HCT116 (cell line): ENCODE measurements around the gene TRHDE. TPM values are rescaled to one million over a fixed set of nuclear protein-coding genes. Genes with fewer than 3 reads are reported as not detected.

Source experiments
- ATAC-seq: fragments of 200-7000 bp; cut with Tn5 transposase; 2 replicates; pipeline ENCODE4 v1.9.1; 2020; ENCODE audit warnings: mild to moderate bottlenecking, moderate library complexity
- BruUV-seq: library from RNA; stranded (reverse); fragments of 400-500 nt; replicated peaks from 2 replicates; lab custom pipeline; 2021; lab: Mats Ljungman, UMichigan
- CTCF ChIA-PET: fragments of 300-600 bp; sonication (Branson Sonifier 250); formaldehyde crosslinking; loops from one replicate; lab custom pipeline; 2021; ENCODE audit warnings: antibody characterized with exemption; lab: Charles Lee
- POLR2A ChIA-PET: fragments of 300-600, 350-600 bp; sonication (Branson Sonifier 250); formaldehyde crosslinking; loops from one replicate; lab custom pipeline; 2021; ENCODE audit warnings: antibody characterized with exemption; lab: Charles Lee
- RAD21 ChIA-PET, 2 experiments: fragments of 300-600 bp; sonication (Branson Sonifier 250); formaldehyde crosslinking; loops; one replicate each; lab custom pipeline; 2023; ENCODE audit warnings: low total read pairs in 2 of 2; ENCODE audit not compliant: uncharacterized antibody in 2 of 2, unreplicated experiment in 2 of 2, low non-redundant PET in 1 of 2; lab: Charles Lee
- DNase-seq: peaks from one replicate; pipeline ENCODE4 v3.0.0-alpha.2; 2010; ENCODE audit warnings: low read depth, low spot score
- H2AFZ ChIP-seq: fragments of 200-600 bp; shearing (Covaris generic), sonication (generic); 2 replicates; pipeline ENCODE4 v1.6.1; 2017; ENCODE audit warnings: low read depth, mixed run types, mixed read lengths, antibody characterized with exemption, low read length; ENCODE audit not compliant: poor library complexity, severe bottlenecking
- H3K27ac ChIP-seq: 2 replicates; pipeline ENCODE4 v1.5.1; 2012; ENCODE audit warnings: low read depth, low read length
- H3K27me3 ChIP-seq: fragments of 200-600 bp; sonication (generic); 2 replicates; pipeline ENCODE4 v1.6.1; 2016; ENCODE audit warnings: mixed run types, low read length, mixed read lengths; ENCODE audit not compliant: insufficient read depth
- H3K36me3 ChIP-seq, 2 experiments: fragments of 200-500 bp in 1 of 2; fragments of 200-600 bp in 1 of 2; sonication (Bioruptor generic) in 1 of 2; sonication (generic) in 1 of 2; 2 replicates each; pipeline versions ENCODE4 v1.5.1 to v1.6.1; 2014 to 2016; ENCODE audit warnings: low read length in 2 of 2, inconsistent platforms in 1 of 2, mixed read lengths in 1 of 2, mixed run types in 1 of 2; ENCODE audit not compliant: insufficient read depth in 2 of 2, control insufficient read depth in 1 of 2
- H3K4me1 ChIP-seq, 2 experiments: fragments of 200-600 bp in 1 of 2; sonication (generic) in 1 of 2; 2 replicates each; pipeline versions ENCODE4 v1.5.1 to v1.6.1; 2012 to 2017; ENCODE audit warnings: low read length in 2 of 2, inconsistent platforms in 1 of 2, mild to moderate bottlenecking in 1 of 2, mixed read lengths in 1 of 2, mixed run types in 1 of 2, moderate library complexity in 1 of 2; ENCODE audit not compliant: insufficient read depth in 2 of 2, control insufficient read depth in 1 of 2
- H3K4me2 ChIP-seq: fragments of 200-600 bp; sonication (generic); 2 replicates; pipeline ENCODE4 v1.6.1; 2017; ENCODE audit warnings: mixed run types, low read length, mixed read lengths
- H3K4me3 ChIP-seq, 2 experiments: fragments of 200-600 bp in 1 of 2; sonication (generic) in 1 of 2; replicated peaks in 1 of 2; 2 replicates each; pipeline ENCODE4 v1.5.1; 2011 to 2016; ENCODE audit warnings: low read length in 2 of 2, control low read depth in 1 of 2, low read depth in 1 of 2, mild to moderate bottlenecking in 1 of 2, mixed read lengths in 1 of 2, mixed run types in 1 of 2
- H3K79me2 ChIP-seq: fragments of 200-600 bp; sonication (generic); 2 replicates; pipeline ENCODE4 v1.6.1; 2017; ENCODE audit warnings: mild to moderate bottlenecking, mixed run types, low read length, moderate library complexity, mixed read lengths; ENCODE audit not compliant: insufficient read depth
- H3K9ac ChIP-seq: fragments of 200-600 bp; sonication (generic); 2 replicates; pipeline ENCODE4 v1.6.1; 2016; ENCODE audit warnings: low read length, mixed read lengths
- H3K9me2 ChIP-seq: fragments of 200-600 bp; sonication (generic), shearing (Covaris generic); 2 replicates; pipeline ENCODE4 v1.6.1; 2017; ENCODE audit warnings: mixed run types, mild to moderate bottlenecking, moderate library complexity; ENCODE audit not compliant: insufficient read depth
- H3K9me3 ChIP-seq, 2 experiments: fragments of 200-500 bp in 1 of 2; fragments of 200-600 bp in 1 of 2; sonication (Bioruptor generic) in 1 of 2; sonication (generic) in 1 of 2; 2 replicates each; pipeline ENCODE4 v1.6.1; 2014 to 2017; ENCODE audit warnings: low read length in 2 of 2, mixed read lengths in 2 of 2, inconsistent platforms in 1 of 2, low read depth in 1 of 2, mild to moderate bottlenecking in 1 of 2, mixed run types in 1 of 2, moderate library complexity in 1 of 2; ENCODE audit not compliant: control insufficient read depth in 1 of 2, insufficient read depth in 1 of 2
- H4K20me1 ChIP-seq: fragments of 200-600 bp; sonication (generic), shearing (Covaris generic); 2 replicates; pipeline ENCODE4 v1.6.1; 2017; ENCODE audit warnings: mixed run types, mild to moderate bottlenecking, moderate library complexity; ENCODE audit not compliant: insufficient read depth
- CBX3 ChIP-seq: IDR thresholded peaks from 2 replicates; pipeline ENCODE4 v1.6.1; 2012; ENCODE audit warnings: low read depth
- EGR1 ChIP-seq: IDR thresholded peaks from 2 replicates; pipeline ENCODE4 v1.6.1; 2012; ENCODE audit warnings: low read depth
- EZH2 ChIP-seq: fragments of 200-600 bp; sonication (generic); IDR thresholded peaks from 2 replicates; pipeline ENCODE4 v1.6.1; 2017; ENCODE audit warnings: antibody characterized with exemption, mixed run types
- EZH2phosphoT487 ChIP-seq: fragments of 200-600 bp; IDR thresholded peaks from 2 replicates; pipeline ENCODE4 v1.6.1; 2018; ENCODE audit warnings: antibody characterized with exemption, borderline replicate concordance
- JUND ChIP-seq: IDR thresholded peaks from 2 replicates; pipeline ENCODE4 v1.6.1; 2012
- MAX ChIP-seq: IDR thresholded peaks from 2 replicates; pipeline ENCODE4 v1.6.1; 2012
- POLR2A ChIP-seq: IDR thresholded peaks from 2 replicates; pipeline ENCODE4 v1.7.0; 2011; ENCODE audit warnings: borderline replicate concordance; ENCODE audit not compliant: insufficient read depth, insufficient read length; ENCODE audit errors: extremely low read depth
- POLR2AphosphoS5 ChIP-seq: IDR thresholded peaks from 2 replicates; pipeline ENCODE4 v1.6.1; 2011; ENCODE audit warnings: mild to moderate bottlenecking, low read depth, low read length, moderate library complexity
- RAD21 ChIP-seq: IDR thresholded peaks from 2 replicates; pipeline ENCODE4 v1.6.1; 2012; ENCODE audit warnings: low read depth, mild to moderate bottlenecking
- SIN3A ChIP-seq: IDR thresholded peaks from 2 replicates; pipeline ENCODE4 v1.6.1; 2012; ENCODE audit warnings: low read depth
- SP1 ChIP-seq: IDR thresholded peaks from 2 replicates; pipeline ENCODE4 v1.6.1; 2012; ENCODE audit warnings: low read depth
- SRF ChIP-seq: IDR thresholded peaks from 2 replicates; pipeline ENCODE4 v1.6.1; 2012; ENCODE audit warnings: low read depth
- TCF7L2 ChIP-seq: IDR thresholded peaks from 2 replicates; pipeline ENCODE4 v1.7.0; 2011; ENCODE audit warnings: borderline replicate concordance, inconsistent platforms; ENCODE audit not compliant: insufficient read depth, insufficient read length; ENCODE audit errors: extremely low read depth
- YY1 ChIP-seq: IDR thresholded peaks from 2 replicates; pipeline ENCODE4 v1.6.1; 2011; ENCODE audit warnings: low read length, low read depth, moderate library complexity, mild to moderate bottlenecking; ENCODE audit not compliant: insufficient replicate concordance; ENCODE audit errors: extremely low read depth
- ZFX ChIP-seq: fragments of 450-650 bp; IDR thresholded peaks from 2 replicates; pipeline ENCODE4 v1.6.1; 2017
- ZNF274 ChIP-seq: fragments of 200-500 bp; sonication (Bioruptor generic); IDR thresholded peaks from 2 replicates; pipeline ENCODE4 v1.6.1; 2014; ENCODE audit warnings: mild to moderate bottlenecking, low read depth, low read length, inconsistent platforms
- intact Hi-C: fragments of 100-400 bp; cut with micrococcal nuclease; formaldehyde crosslinking; loops from 2 replicates; pipeline ENCODE4 v1.10.0; 2022
- total RNA-seq: library from RNA; stranded (reverse); gene quantifications from one replicate; pipeline ENCODE4 v1.2.1, GENCODE V29; 2021; ENCODE audit not compliant: unreplicated experiment
- TF ChIP-seq, protein P1 (sequence below): IDR thresholded peaks from 2 replicates; pipeline ENCODE4 v1.6.1; 2011; ENCODE audit warnings: mild to moderate bottlenecking, low read length, moderate library complexity; ENCODE audit not compliant: insufficient replicate concordance; ENCODE audit errors: extremely low read depth
- TF ChIP-seq, protein P2 (sequence below): IDR thresholded peaks from 2 replicates; pipeline ENCODE4 v1.6.1; 2012

The TRHDE gene
- total RNA-seq, 1 experiment from 2014 or later: 2.9 TPM

GRCh38 chr12:72493407-72493806 lies 221.2 kb downstream of the TRHDE start:
- Histone ChIP-seq H3K9ac (no peak overlapping the region), H3K9me2 (no peaks in the 10 kb centered on the region), H3K9me3 (no peaks in the 10 kb centered on the region), H3K27ac (no peak overlapping the region), H4K20me1 (no peaks in the 10 kb centered on the region), H3K4me2 (no peak overlapping the region), H3K36me3 (no peaks in the 10 kb centered on the region), H3K4me1 (no peaks in the 10 kb centered on the region), H3K27me3 (no peaks in the 10 kb centered on the region), H3K4me3 (no peak overlapping the region), H3K79me2 (no peaks in the 10 kb centered on the region), H2AFZ (no peak overlapping the region)
- RAD21 ChIA-PET: no interaction called here
- no TSS peak for BruUV-seq
- CTCF ChIA-PET: no interaction called here
- ATAC-seq: no peak
- POLR2A ChIA-PET: no interaction called here
- intact Hi-C loops: no loop called here
- DNase-seq: no peak
- TF ChIP-seq RAD21 (no peak), POLR2AphosphoS5 (no peak), POLR2A (no peak), EGR1 (no peak), EZH2phosphoT487 (no peak), JUND (no peak), SIN3A (no peak), CBX3 (no peak), ZNF274 (no peak)
- TF ChIP-seq, all 23 proteins: peak for 0

DNA sequence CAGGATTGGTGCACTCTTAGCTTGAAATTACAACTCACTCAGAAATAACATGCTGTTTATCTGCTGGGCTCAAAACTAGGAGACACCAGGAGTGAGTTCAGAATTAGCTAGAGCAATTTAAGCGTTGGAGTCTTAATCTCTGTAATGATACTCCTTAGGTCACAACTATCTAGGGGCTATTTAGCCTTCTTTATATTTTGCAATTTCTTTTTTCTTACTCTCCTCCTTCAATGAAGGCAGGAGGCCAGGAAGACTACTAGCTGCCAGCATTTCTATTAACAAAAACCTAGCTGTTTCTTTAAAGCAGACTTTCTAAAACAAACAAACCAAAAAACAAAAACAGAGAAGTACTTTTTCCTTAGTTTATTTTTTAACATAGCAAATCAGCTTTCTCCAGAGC lies 226.2 kb downstream of the TRHDE start:
- ChIA-PET POLR2A (no interaction called here), RAD21 (no interaction called here), CTCF (no interaction called here)
- ATAC-seq (no peak), DNase-seq (no peak)
- TF ChIP-seq EZH2 (no peak), MAX (no peak), ZNF274 (no peak), SRF (no peak), POLR2AphosphoS5 (no peak), TCF7L2 (no peak), ZFX (no peak), YY1 (no peak), POLR2A (no peak), CBX3 (no peak), JUND (no peak), EGR1 (no peak), RAD21 (no peak), SP1 (no peak), EZH2phosphoT487 (no peak)
- TF ChIP-seq, protein P1, sequence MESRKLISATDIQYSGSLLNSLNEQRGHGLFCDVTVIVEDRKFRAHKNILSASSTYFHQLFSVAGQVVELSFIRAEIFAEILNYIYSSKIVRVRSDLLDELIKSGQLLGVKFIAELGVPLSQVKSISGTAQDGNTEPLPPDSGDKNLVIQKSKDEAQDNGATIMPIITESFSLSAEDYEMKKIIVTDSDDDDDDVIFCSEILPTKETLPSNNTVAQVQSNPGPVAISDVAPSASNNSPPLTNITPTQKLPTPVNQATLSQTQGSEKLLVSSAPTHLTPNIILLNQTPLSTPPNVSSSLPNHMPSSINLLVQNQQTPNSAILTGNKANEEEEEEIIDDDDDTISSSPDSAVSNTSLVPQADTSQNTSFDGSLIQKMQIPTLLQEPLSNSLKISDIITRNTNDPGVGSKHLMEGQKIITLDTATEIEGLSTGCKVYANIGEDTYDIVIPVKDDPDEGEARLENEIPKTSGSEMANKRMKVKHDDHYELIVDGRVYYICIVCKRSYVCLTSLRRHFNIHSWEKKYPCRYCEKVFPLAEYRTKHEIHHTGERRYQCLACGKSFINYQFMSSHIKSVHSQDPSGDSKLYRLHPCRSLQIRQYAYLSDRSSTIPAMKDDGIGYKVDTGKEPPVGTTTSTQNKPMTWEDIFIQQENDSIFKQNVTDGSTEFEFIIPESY: no peak
- TF ChIP-seq, protein P2, sequence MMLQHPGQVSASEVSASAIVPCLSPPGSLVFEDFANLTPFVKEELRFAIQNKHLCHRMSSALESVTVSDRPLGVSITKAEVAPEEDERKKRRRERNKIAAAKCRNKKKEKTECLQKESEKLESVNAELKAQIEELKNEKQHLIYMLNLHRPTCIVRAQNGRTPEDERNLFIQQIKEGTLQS: no peak
- no TSS peak for BruUV-seq
- Histone ChIP-seq H3K27ac (no peak overlapping the region), H2AFZ (no peak overlapping the region), H3K36me3 (no peaks in the 10 kb centered on the region), H3K9me2 (no peaks in the 10 kb centered on the region), H3K9me3 (no peaks in the 10 kb centered on the region), H3K4me2 (no peak overlapping the region), H3K9ac (no peak overlapping the region), H3K4me1 (no peaks in the 10 kb centered on the region), H4K20me1 (no peaks in the 10 kb centered on the region), H3K27me3 (no peaks in the 10 kb centered on the region), H3K79me2 (no peaks in the 10 kb centered on the region), H3K4me3 (no peak overlapping the region)
- intact Hi-C loops: no loop called here
